GM12801 (cell line): Measurements from ENCODE around the gene EVA1A.

ENCODE experiments used
- TF ChIP-seq, protein P1 (sequence below): IDR thresholded peaks from one replicate; pipeline ENCODE4 v1.5.1; 2011; ENCODE audit warnings: control low read depth; ENCODE audit not compliant: insufficient read length; ENCODE audit errors: extremely low read depth

Gene EVA1A

GRCh38 chr2:75573145-75573878, 12.6 kb upstream of the EVA1A start:
- TF ChIP-seq, protein P1, sequence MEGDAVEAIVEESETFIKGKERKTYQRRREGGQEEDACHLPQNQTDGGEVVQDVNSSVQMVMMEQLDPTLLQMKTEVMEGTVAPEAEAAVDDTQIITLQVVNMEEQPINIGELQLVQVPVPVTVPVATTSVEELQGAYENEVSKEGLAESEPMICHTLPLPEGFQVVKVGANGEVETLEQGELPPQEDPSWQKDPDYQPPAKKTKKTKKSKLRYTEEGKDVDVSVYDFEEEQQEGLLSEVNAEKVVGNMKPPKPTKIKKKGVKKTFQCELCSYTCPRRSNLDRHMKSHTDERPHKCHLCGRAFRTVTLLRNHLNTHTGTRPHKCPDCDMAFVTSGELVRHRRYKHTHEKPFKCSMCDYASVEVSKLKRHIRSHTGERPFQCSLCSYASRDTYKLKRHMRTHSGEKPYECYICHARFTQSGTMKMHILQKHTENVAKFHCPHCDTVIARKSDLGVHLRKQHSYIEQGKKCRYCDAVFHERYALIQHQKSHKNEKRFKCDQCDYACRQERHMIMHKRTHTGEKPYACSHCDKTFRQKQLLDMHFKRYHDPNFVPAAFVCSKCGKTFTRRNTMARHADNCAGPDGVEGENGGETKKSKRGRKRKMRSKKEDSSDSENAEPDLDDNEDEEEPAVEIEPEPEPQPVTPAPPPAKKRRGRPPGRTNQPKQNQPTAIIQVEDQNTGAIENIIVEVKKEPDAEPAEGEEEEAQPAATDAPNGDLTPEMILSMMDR = no peak

DNA sequence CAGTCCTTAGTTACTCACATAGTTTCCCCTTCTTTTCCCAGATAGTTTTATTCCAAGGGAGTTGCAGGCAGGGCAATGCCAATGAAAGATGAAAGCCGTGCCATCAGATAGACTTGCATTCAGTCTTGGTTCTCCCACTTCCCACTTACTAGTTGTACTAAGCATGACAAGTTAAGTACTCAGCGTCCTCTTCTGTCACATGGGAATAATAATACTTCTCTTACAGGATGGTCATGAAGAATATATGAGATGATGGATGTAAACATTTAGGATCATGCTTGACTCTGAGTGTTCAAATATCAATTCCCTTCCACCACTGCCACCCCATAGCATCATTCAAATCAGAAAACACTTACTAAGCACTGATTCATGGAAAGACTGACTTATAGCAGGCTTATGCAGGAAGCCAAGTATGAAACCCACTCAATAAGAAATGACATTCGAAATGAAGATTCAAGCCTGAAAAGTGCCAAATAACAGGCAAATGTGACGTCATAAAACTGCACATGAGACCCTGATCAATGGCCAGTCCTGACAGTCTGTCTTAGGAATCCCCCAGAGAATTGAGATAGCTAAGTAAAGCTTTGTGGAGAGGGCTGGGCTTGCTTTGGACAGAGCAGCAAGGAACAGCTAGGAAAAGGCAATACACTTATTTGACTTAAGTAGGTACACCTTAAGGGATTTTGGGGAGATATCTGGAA, 11.1 kb upstream of the EVA1A start:
- TF ChIP-seq, protein P1 = no peak

- TF ChIP-seq, protein P1 = no peak
Measured at GRCh38 chr2:75570948-75571729, 10.4 kb upstream of the EVA1A start.

DNA sequence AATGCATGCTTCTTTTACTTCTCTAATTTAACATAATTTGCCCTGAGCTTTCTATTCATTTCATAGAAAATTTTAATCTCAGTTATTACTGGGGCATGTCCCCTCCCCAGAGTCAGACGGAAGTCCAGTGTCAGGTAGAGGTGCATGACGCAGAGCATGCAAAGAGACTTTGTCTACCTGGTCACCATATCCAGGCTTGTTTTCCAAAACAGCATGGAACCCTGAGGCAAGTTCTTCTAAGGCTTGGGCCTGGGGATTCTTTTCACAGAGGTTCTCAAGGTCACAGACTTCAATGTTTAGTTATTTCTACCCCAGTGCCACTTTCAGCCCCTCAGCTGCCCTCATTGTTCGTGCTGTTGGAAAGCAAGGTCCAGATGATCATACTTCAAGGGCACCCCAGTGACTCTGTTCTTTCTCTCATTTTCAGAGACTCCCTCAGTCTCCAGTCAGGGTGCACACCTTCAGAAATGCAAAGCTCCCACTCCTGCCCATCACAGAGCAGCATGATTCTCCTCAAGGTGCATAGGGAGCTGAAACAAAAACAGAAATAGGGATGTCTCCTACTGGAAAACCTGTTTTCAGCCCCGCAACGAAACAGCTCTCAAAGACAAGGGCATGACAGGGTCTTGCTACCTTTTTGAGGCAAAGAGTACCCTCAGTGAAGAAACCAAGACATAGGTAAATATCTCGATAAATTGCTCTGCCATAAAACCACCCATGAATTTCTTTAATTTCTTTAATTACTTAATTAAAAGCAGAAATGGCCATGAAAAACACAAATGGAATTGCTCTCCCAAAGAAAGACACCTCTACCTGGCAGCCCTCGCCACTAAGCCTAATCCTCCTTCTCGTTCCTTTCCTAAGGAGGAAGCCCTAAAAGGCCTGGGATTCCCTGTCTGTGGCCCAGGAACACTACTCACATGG, 9.5 kb upstream of the EVA1A start:
- TF ChIP-seq, protein P1 = no peak

DNA sequence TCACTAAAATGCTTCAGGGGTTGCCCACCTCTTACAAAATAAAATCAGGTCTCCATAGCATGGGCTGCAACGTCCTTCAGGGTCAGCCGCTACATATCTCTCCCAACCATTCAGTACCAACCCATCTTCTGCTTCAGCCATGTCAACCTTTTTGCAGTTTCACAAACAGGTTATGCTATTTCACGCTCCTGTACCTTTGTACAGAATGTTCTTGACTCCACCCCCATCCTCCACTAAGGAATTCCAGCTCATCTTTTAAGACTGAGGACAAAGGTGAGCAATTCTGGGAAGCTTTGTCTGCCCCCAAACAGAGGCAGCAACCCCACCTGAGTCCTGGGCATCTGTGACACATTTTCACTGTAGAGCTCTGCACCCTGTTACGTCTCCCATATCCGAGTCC, 8.8 kb upstream of the EVA1A start:
- TF ChIP-seq, protein P1 = no peak

GRCh38 chr2:75568174-75568573, 7.4 kb upstream of the EVA1A start:
- TF ChIP-seq, protein P1 = no peak
